ENCODE results near the gene CTRL.

- TF ChIP-seq, protein P1, sequence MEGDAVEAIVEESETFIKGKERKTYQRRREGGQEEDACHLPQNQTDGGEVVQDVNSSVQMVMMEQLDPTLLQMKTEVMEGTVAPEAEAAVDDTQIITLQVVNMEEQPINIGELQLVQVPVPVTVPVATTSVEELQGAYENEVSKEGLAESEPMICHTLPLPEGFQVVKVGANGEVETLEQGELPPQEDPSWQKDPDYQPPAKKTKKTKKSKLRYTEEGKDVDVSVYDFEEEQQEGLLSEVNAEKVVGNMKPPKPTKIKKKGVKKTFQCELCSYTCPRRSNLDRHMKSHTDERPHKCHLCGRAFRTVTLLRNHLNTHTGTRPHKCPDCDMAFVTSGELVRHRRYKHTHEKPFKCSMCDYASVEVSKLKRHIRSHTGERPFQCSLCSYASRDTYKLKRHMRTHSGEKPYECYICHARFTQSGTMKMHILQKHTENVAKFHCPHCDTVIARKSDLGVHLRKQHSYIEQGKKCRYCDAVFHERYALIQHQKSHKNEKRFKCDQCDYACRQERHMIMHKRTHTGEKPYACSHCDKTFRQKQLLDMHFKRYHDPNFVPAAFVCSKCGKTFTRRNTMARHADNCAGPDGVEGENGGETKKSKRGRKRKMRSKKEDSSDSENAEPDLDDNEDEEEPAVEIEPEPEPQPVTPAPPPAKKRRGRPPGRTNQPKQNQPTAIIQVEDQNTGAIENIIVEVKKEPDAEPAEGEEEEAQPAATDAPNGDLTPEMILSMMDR (IDR thresholded peaks at IDR 0.05; ENCODE audit: extremely low read depth in 1 of 2, insufficient read depth in 1 of 2, low read depth in 1 of 2, low read length in 2 of 2): no peak
- no peak for TF ChIP-seq POLR2A (IDR thresholded peaks at IDR 0.05; ENCODE audit: low read depth, low read length)
- TF ChIP-seq, protein P2, sequence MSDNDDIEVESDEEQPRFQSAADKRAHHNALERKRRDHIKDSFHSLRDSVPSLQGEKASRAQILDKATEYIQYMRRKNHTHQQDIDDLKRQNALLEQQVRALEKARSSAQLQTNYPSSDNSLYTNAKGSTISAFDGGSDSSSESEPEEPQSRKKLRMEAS (IDR thresholded peaks at IDR 0.05; ENCODE audit: insufficient read depth, insufficient read length): no peak
- no peak for TF ChIP-seq EZH2 (IDR thresholded peaks at IDR 0.05; ENCODE audit: borderline replicate concordance, low read depth, low read length, severe bottlenecking)
- TF ChIP-seq POLR2AphosphoS5 (IDR thresholded peaks at IDR 0.05; ENCODE audit: insufficient read depth, low read depth, low read length): no peak
- no peak for TF ChIP-seq JUN (IDR thresholded peaks at IDR 0.05; ENCODE audit: borderline replicate concordance, insufficient read depth, insufficient read length, low read depth)
- TF ChIP-seq GATA2 (IDR thresholded peaks at IDR 0.05; ENCODE audit: insufficient read depth, insufficient read length, low read depth, low read length): no peak
- TF ChIP-seq MYC (IDR thresholded peaks at IDR 0.05; ENCODE audit: low read depth, low read length): no peak
Measured at GRCh38 chr16:67931712-67932461, at the start of gene CTRL.

Data from endothelial cell of umbilical vein (primary cell).